ENCODE measurements around the gene MYH16.
"Not testable (repeated sequence)": the region's sequence is repeated elsewhere in the genome, so short reads cannot be mapped to it uniquely, and the experiment has no call there.

Gene MYH16

GRCh38 chr7:99272476-99273045 lies at the start of gene MYH16:
Gene MYH16, plus strand, starts transcription at chr7:99272839.
- Histone ChIP-seq H4K20me1 (no peaks in the 10 kb centered on the region), H3K4me1 (peaks cover 59% of the 10 kb centered on the region), H3K4me2 (peak within 1 kb of the TSS; percentile 59), H3K36me3 (no peaks in the 10 kb centered on the region), H3K27ac (peak within 1 kb of the TSS; percentile 42), H3K27me3 (no peaks in the 10 kb centered on the region), H3K4me3 (no peak within 1 kb of the TSS), H3K9ac (no peak within 1 kb of the TSS; the same call in 1 of the 2 replicates), H3K9me3 (no peaks in the 10 kb centered on the region)
- TF ChIP-seq Cebpa-rat (IDR thresholded peaks at IDR 0.05): no peak

GRCh38 chr7:99224263-99224898 lies 48.3 kb upstream of the MYH16 start:
- Histone ChIP-seq H3K4me2 (peak overlapping the region; percentile 48), H3K4me1 (peaks cover 27% of the 10 kb centered on the region), H3K27ac (0 out of 2 replicates have a peak overlapping the region, but pooled peaks have one; percentile 0)
- not testable (repeated sequence) for H3K9me3 ChIP-seq, H3K27me3 ChIP-seq, H3K9ac ChIP-seq, H3K4me3 ChIP-seq, H3K36me3 ChIP-seq, H4K20me1 ChIP-seq

- no peaks in the 10 kb centered on the region for H4K20me1 ChIP-seq
- no peak overlapping the region for H3K9ac ChIP-seq
- no peak for TF ChIP-seq Cebpa-rat (IDR thresholded peaks at IDR 0.05)
- H3K27me3 ChIP-seq: no peaks in the 10 kb centered on the region
- 0 out of 2 replicates have a peak overlapping the region, but pooled peaks have one; percentile 0 for H3K27ac ChIP-seq
- H3K4me2 ChIP-seq: peak overlapping the region; percentile 48
- H3K4me3 ChIP-seq: no peak overlapping the region
- H3K36me3 ChIP-seq: no peaks in the 10 kb centered on the region
- H3K9me3 ChIP-seq: no peaks in the 10 kb centered on the region
- peaks cover 27% of the 10 kb centered on the region for H3K4me1 ChIP-seq
These were observed 47.8 kb upstream of the MYH16 start for GRCh38 chr7:99224899-99225265.

- Histone ChIP-seq H4K20me1 (no peaks in the 10 kb centered on the region), H3K4me2 (no peak overlapping the region), H3K36me3 (no peaks in the 10 kb centered on the region), H3K9ac (no peak overlapping the region), H3K4me3 (no peak overlapping the region), H3K27ac (no peak overlapping the region), H3K4me1 (peaks cover 29% of the 10 kb centered on the region), H3K9me3 (no peaks in the 10 kb centered on the region), H3K27me3 (no peaks in the 10 kb centered on the region)
- TF ChIP-seq Cebpa-rat (IDR thresholded peaks at IDR 0.05): no peak
These were observed 43.4 kb upstream of the MYH16 start for GRCh38 chr7:99229234-99229633.

GRCh38 chr7:99232082-99232770 lies 40.4 kb upstream of the MYH16 start:
- peak overlapping the region; percentile 16; the same call in 1 of the 2 replicates for H3K4me2 ChIP-seq
- H3K36me3 ChIP-seq: no peaks in the 10 kb centered on the region
- no peak overlapping the region for H3K4me3 ChIP-seq
- no peak for TF ChIP-seq Cebpa-rat (IDR thresholded peaks at IDR 0.05)
- no peaks in the 10 kb centered on the region for H4K20me1 ChIP-seq
- H3K4me1 ChIP-seq: peaks cover 13% of the 10 kb centered on the region
- H3K9ac ChIP-seq: no peak overlapping the region
- no peaks in the 10 kb centered on the region for H3K27me3 ChIP-seq
- peaks cover 1% of the 10 kb centered on the region; the same call in 1 of the 2 replicates for H3K9me3 ChIP-seq
- no peak overlapping the region for H3K27ac ChIP-seq

- peaks cover 13% of the 10 kb centered on the region for H3K4me1 ChIP-seq
- not testable (repeated sequence) for H3K27me3 ChIP-seq, H3K4me2 ChIP-seq, H4K20me1 ChIP-seq, H3K9me3 ChIP-seq, H3K9ac ChIP-seq, H3K27ac ChIP-seq, H3K36me3 ChIP-seq, H3K4me3 ChIP-seq
These were observed 39.7 kb upstream of the MYH16 start for GRCh38 chr7:99232955-99233354.

GRCh38 chr7:99234185-99234584 lies 38.5 kb upstream of the MYH16 start:
- Histone ChIP-seq H3K9me3 (peaks cover 7% of the 10 kb centered on the region; the same call in 1 of the 2 replicates), H4K20me1 (no peaks in the 10 kb centered on the region), H3K9ac (no peak overlapping the region), H3K27me3 (no peaks in the 10 kb centered on the region), H3K27ac (no peak overlapping the region), H3K4me2 (no peak overlapping the region), H3K36me3 (no peaks in the 10 kb centered on the region), H3K4me3 (no peak overlapping the region), H3K4me1 (peaks cover 8% of the 10 kb centered on the region)
- TF ChIP-seq Cebpa-rat (IDR thresholded peaks at IDR 0.05): no peak

GRCh38 chr7:99235925-99236324 lies 36.7 kb upstream of the MYH16 start:
- Histone ChIP-seq H3K27ac (no peak overlapping the region), H3K27me3 (no peaks in the 10 kb centered on the region), H3K4me3 (no peak overlapping the region), H3K4me1 (peaks cover 18% of the 10 kb centered on the region), H3K4me2 (no peak overlapping the region), H4K20me1 (no peaks in the 10 kb centered on the region), H3K9ac (no peak overlapping the region), H3K36me3 (no peaks in the 10 kb centered on the region), H3K9me3 (peaks cover 7% of the 10 kb centered on the region; the same call in 1 of the 2 replicates)
- no peak for TF ChIP-seq Cebpa-rat (IDR thresholded peaks at IDR 0.05)

GRCh38 chr7:99237876-99238275 lies 34.8 kb upstream of the MYH16 start:
- not testable (repeated sequence) for H3K4me3 ChIP-seq, H4K20me1 ChIP-seq, H3K4me2 ChIP-seq, H3K27me3 ChIP-seq, H3K27ac ChIP-seq, H3K9me3 ChIP-seq, H3K9ac ChIP-seq, H3K36me3 ChIP-seq
- H3K4me1 ChIP-seq: peaks cover 12% of the 10 kb centered on the region

- no peak for TF ChIP-seq Cebpa-rat (IDR thresholded peaks at IDR 0.05)
- H3K9ac ChIP-seq: no peak overlapping the region
These were observed 33.9 kb upstream of the MYH16 start for GRCh38 chr7:99238558-99239341.

More at GRCh38 chr7:99238558-99239341, 33.9 kb upstream of the MYH16 start:
- Histone ChIP-seq H3K36me3 (no peaks in the 10 kb centered on the region), H3K27ac (no peak overlapping the region), H4K20me1 (no peaks in the 10 kb centered on the region), H3K4me1 (peaks cover 12% of the 10 kb centered on the region), H3K9me3 (peaks cover 7% of the 10 kb centered on the region; the same call in 1 of the 2 replicates), H3K4me2 (no peak overlapping the region), H3K27me3 (no peaks in the 10 kb centered on the region), H3K4me3 (no peak overlapping the region)
